ENCODE data around the gene AHNAK. TPM values are rescaled to one million over a fixed set of nuclear protein-coding genes. Genes with fewer than 3 reads are reported as not detected.
A peak's percentile ranks its signal among the peaks of the same experiment; 100 is the strongest.

The AHNAK gene
- total and polyA plus RNA-seq, 4 donors = 22.6 to 110 (median 38.1) TPM

GRCh38 chr11:62542111-62542745 is 4.4 kb downstream of the AHNAK start:
- no peak for TF ChIP-seq SP1 (IDR thresholded peaks at IDR 0.05)
- Histone ChIP-seq H3K4me1 (ENCODE audit: control insufficient read depth in 4 of 4, insufficient read depth in 4 of 4, low read length in 3 of 4) (peaks cover 18 to 78% (median 63%) of the 10 kb centered on the region in 4 donors), H3K9me3 (ENCODE audit: control insufficient read depth in 4 of 4, low read length in 3 of 4) (no peaks in the 10 kb centered on the region), H3K36me3 (ENCODE audit: control insufficient read depth in 4 of 4, insufficient read depth in 3 of 4, low read depth in 1 of 4, low read length in 3 of 4) (no peaks in the 10 kb centered on the region), H3K9ac (ENCODE audit: low read depth in 1 of 2, low read length in 2 of 2) (no peak overlapping the region), H3K4me3 (ENCODE audit: low read depth in 1 of 3, low read length in 3 of 3) (peak overlapping the region in 1 of 3 donors; percentile 91), H3K27me3 (ENCODE audit: control insufficient read depth in 4 of 4, insufficient read depth in 4 of 4, low read length in 3 of 4) (no peaks in the 10 kb centered on the region), H3K27ac (ENCODE audit: low read depth in 1 of 2, low read length in 2 of 2) (peak overlapping the region; percentile 72 to 94)
- WGBS = 53% methylated on average over 6 of the region's 6 CpGs
- no peak for DNase-seq (ENCODE audit: low spot score)

GRCh38 chr11:62540804-62541701 is 5.6 kb downstream of the AHNAK start:
- H3K27me3 ChIP-seq (ENCODE audit: control insufficient read depth in 4 of 4, insufficient read depth in 4 of 4, low read length in 3 of 4) = no peaks in the 10 kb centered on the region
- no peak overlapping the region for H3K4me3 ChIP-seq (ENCODE audit: low read depth in 1 of 3, low read length in 3 of 3)
- DNase-seq (ENCODE audit: low spot score) = no peak
- WGBS = 53% methylated on average over 16 of the region's 16 CpGs
- peaks cover 0 to 4% (median 1%) of the 10 kb centered on the region in 4 donors for H3K36me3 ChIP-seq (ENCODE audit: control insufficient read depth in 4 of 4, insufficient read depth in 3 of 4, low read depth in 1 of 4, low read length in 3 of 4)
- peaks cover 16 to 74% (median 62%) of the 10 kb centered on the region in 4 donors for H3K4me1 ChIP-seq (ENCODE audit: control insufficient read depth in 4 of 4, insufficient read depth in 4 of 4, low read length in 3 of 4)
- no peak overlapping the region for H3K9ac ChIP-seq (ENCODE audit: low read depth in 1 of 2, low read length in 2 of 2)
- H3K27ac ChIP-seq (ENCODE audit: low read depth in 1 of 2, low read length in 2 of 2) = peak overlapping the region; percentile 22 to 25
- TF ChIP-seq HNF4A (conservative IDR thresholded peaks at IDR 0.05) (no peak), FOXA1 (IDR thresholded peaks at IDR 0.05) (no peak), REST (IDR thresholded peaks at IDR 0.05) (no peak), EGR1 (IDR thresholded peaks at IDR 0.05; ENCODE audit: low read depth in 2 of 2) (no peak), NR2F2 (IDR thresholded peaks at IDR 0.05) (peak; percentile 90), RAD21 (IDR thresholded peaks at IDR 0.05) (peak in 1 of 2 donors; percentile 12)
- no peaks in the 10 kb centered on the region for H3K9me3 ChIP-seq (ENCODE audit: control insufficient read depth in 4 of 4, low read length in 3 of 4)

- peak overlapping the region; percentile 36 to 56 for H3K27ac ChIP-seq (ENCODE audit: low read depth in 1 of 2, low read length in 2 of 2)
- peaks cover 5 to 15% (median 11%) of the 10 kb centered on the region in 4 donors for H3K36me3 ChIP-seq (ENCODE audit: control insufficient read depth in 4 of 4, insufficient read depth in 3 of 4, low read depth in 1 of 4, low read length in 3 of 4)
- WGBS = 31% methylated on average over 13 of the region's 13 CpGs
- no peaks in the 10 kb centered on the region for H3K27me3 ChIP-seq (ENCODE audit: control insufficient read depth in 4 of 4, insufficient read depth in 4 of 4, low read length in 3 of 4)
- H3K4me3 ChIP-seq (ENCODE audit: low read depth in 1 of 3, low read length in 3 of 3) = no peak overlapping the region
- H3K9me3 ChIP-seq (ENCODE audit: control insufficient read depth in 4 of 4, low read length in 3 of 4) = no peaks in the 10 kb centered on the region
- peaks cover 16 to 62% (median 51%) of the 10 kb centered on the region in 4 donors for H3K4me1 ChIP-seq (ENCODE audit: control insufficient read depth in 4 of 4, insufficient read depth in 4 of 4, low read length in 3 of 4)
- no peak for DNase-seq (ENCODE audit: low spot score)
- no peak overlapping the region for H3K9ac ChIP-seq (ENCODE audit: low read depth in 1 of 2, low read length in 2 of 2)
- TF ChIP-seq CTCF (IDR thresholded peaks at IDR 0.05; ENCODE audit: low read depth, low read length, missing input control) = no peak
- no peak for TF ChIP-seq ZBTB33 (IDR thresholded peaks at IDR 0.05)
- no peak for TF ChIP-seq RXRA (IDR thresholded peaks at IDR 0.05)
- TF ChIP-seq NR2F2 (IDR thresholded peaks at IDR 0.05) = no peak
- no peak for TF ChIP-seq SP1 (IDR thresholded peaks at IDR 0.05)
- no peak for TF ChIP-seq YY1 (IDR thresholded peaks at IDR 0.05)
- TF ChIP-seq REST (IDR thresholded peaks at IDR 0.05) = no peak
- TF ChIP-seq RAD21 (IDR thresholded peaks at IDR 0.05) = no peak
- TF ChIP-seq HNF4G (IDR thresholded peaks at IDR 0.05) = no peak
Observed at GRCh38 chr11:62539238-62539925, 7.2 kb downstream of the AHNAK start.
